SKM-1 treated with dmso at 0.1 percent for 144 hours (cell line): ENCODE data around the gene NPAS2.

ENCODE experiments used
- DNase-seq: peaks from one replicate; lab custom pipeline; 2025; ENCODE audit not compliant: unreplicated experiment; lab: John Stamatoyannopoulos, UW

Gene NPAS2

GRCh38 chr2:100820523-100821254 is 750 bp downstream of the NPAS2 start:
- DNase-seq, result no peak

DNA sequence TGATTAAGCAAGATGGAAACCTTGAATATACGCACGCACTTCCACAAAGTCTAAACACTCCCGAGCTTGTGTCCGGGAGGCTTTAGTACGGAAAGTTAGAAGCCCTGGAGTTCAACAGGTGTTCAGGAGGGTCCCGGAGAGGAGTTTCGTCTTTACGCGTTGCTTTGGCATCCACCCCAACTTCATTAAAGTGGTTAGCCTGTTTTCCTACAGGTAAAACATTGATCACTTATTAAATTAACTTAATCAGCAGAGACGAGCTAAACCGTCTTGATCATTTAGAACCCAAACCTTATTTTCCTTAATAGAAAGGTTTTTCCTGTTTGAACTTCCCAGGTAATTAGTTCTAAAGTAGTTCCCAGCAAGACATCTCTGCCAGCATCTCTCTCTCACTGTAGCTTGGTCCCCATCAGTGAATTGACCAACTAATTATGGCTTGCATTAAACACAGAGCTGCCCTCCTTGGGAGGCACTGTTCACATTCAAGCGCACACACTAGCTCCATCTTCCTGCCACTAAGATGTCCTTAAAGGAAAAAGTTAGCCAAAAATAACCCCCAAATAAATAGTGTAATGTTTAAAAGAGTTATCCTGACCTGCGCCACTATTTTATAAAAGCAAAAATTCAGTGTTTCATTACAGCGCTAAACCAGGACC is 1.4 kb downstream of the NPAS2 start:
- no peak for DNase-seq

DNA sequence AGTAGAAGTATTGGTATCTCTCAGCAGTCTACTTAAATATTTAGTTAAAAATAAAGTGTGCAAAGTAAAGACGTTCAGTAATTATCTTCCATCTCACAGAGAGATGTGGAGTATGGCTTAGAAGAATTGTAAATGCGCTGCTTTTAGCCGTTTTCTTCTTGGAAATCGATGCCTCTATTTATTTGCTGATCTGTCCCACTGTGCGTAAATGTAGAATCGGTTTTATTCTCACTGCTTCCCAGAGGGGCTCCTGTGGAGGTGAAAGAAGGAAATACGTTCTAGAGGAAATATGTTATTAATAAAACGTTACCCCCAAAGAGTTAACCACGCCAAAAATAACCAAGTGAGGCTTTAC is 1.9 kb downstream of the NPAS2 start:
- DNase-seq, result no peak

- DNase-seq, result no peak
Observed at GRCh38 chr2:100822587-100823248, 2.8 kb downstream of the NPAS2 start.

DNA sequence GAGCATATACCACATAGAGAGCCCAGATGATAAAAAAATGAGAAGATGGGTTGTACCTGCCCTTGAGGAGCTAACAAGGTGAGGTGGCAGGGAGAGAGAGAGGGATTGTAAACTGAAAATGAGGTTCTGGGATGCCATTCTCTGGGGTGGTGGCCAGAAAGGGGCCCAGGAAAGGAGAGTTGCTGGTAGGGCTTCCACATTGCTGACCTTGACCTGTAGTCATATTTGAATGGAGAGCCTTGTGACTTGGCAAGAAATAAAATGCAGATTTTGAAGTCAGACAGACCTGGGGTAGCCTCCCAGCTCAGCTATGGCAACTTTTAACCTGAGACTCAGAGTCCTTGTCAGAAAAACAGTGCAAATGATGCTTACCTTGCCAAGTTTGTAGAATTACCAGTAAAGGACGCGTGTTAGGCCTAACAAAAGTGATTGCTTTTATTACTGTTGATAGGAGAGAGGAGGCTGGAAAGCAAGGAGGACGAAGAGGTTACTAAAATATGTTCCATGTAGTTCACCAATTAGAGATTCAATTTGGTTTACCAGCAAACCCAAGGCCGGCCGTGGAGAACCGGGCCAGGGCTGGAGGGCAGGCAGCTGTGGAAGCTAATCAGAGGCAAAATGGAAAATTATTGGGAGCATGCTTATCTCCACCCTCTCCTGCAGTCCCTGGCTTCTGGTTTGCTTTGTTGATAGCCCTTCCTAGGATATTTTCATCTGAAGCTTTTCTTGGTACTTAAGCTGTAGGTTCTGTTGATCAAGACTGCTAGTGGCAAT is 3.9 kb downstream of the NPAS2 start:
- no peak for DNase-seq

DNA sequence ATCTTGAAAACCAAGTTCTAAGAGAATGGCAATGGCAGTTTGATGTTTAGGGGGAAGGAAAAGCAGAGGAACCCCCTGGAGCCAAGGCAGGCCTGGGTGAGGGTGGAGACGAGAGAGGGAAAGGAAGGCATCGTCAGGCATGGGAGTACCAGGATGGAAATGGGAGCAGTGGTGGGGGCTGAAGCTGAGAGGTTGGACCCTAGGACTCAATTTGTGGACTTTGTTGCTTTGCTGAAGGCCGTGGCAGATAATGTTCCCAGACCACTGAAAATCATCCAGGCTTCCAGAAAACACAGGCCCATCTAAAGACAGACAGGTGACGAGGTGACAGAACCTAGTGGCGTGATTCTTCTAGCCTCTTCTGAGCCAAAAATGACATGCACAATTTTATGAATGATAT is 4.9 kb downstream of the NPAS2 start:
- no peak for DNase-seq

- no peak for DNase-seq
Observed at GRCh38 chr2:100826494-100826893, 6.6 kb downstream of the NPAS2 start.

- DNase-seq, result no peak
Observed at GRCh38 chr2:100831158-100831750, 11.3 kb downstream of the NPAS2 start.

- no peak for DNase-seq
Observed at GRCh38 chr2:100831831-100832230, 11.9 kb downstream of the NPAS2 start.

- DNase-seq, result no peak
Observed at GRCh38 chr2:100832885-100833284, 12.9 kb downstream of the NPAS2 start.

GRCh38 chr2:100833331-100833730 is 13.4 kb downstream of the NPAS2 start:
- no peak for DNase-seq

GRCh38 chr2:100834221-100834620 is 14.3 kb downstream of the NPAS2 start:
- no peak for DNase-seq

DNA sequence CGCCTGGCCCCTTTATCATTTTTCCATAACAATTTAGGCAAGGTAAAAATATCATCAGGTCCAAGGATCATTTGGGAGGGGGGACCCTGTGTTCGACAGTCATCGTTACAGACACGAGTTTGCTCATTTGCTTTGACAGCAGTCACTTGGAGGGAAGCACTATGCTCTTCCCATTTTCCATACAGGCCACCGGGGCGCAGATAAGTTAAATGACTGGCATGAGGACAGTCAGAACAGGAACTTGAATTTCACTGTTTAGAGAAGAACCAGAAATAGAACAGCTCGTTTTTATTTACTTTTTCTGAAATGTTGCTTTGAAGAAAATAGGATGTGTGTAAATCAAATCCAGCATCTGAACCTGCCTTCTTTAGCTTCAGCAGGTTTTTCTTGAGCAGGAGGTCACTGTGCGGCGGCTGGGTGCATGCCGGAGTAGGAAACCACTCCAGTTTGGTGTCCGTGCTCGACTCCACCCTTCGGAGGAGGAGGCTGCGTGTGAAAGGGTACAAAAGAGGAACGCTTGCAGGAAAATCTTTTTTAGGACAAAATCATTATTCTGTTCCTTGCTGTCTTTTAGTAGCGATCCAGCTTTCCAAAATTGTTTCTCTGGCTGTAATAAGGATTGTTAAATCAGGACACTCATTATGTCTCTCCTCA is 15.2 kb downstream of the NPAS2 start:
- DNase-seq, result no peak

DNA sequence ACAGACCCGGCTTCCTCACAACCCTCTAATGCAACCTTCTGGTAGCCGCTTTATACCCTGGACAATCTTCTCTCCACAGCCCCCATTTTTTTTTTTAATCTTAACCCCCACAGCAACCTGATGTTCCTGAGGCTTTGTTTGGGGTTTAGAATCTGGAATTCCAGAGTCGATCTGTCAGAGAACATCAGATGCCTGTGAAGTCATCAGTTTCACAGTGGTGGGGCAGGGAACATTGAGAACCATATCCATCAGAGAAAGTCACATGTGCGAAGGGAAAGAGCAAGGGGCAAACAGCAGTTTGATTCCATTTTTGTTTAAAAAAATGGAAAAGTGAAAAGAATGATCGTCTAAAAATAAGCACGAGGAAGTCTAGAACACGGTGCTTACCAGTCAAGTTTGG is 20.6 kb downstream of the NPAS2 start:
- no peak for DNase-seq

- no peak for DNase-seq
Observed at GRCh38 chr2:100842241-100842922, 22.4 kb downstream of the NPAS2 start.

DNA sequence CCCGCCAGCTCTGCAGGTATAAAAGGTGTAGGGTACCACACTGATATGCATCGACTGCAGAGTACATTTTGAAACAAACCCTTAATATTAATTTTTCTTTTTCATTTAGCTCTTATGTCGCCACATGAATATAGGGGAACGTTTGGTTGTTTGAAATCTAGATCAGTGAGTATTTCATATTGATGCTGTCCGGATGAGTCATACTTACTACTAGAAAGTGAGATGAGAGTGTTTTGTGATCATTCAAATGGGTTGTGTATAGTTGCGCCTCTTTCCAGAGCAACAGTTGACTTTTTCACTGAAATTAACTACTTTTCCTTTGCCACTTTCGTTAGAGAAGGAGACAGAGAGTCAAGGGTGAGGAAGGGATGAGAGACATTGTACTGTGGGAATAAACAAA is 24.6 kb downstream of the NPAS2 start:
- no peak for DNase-seq

DNA sequence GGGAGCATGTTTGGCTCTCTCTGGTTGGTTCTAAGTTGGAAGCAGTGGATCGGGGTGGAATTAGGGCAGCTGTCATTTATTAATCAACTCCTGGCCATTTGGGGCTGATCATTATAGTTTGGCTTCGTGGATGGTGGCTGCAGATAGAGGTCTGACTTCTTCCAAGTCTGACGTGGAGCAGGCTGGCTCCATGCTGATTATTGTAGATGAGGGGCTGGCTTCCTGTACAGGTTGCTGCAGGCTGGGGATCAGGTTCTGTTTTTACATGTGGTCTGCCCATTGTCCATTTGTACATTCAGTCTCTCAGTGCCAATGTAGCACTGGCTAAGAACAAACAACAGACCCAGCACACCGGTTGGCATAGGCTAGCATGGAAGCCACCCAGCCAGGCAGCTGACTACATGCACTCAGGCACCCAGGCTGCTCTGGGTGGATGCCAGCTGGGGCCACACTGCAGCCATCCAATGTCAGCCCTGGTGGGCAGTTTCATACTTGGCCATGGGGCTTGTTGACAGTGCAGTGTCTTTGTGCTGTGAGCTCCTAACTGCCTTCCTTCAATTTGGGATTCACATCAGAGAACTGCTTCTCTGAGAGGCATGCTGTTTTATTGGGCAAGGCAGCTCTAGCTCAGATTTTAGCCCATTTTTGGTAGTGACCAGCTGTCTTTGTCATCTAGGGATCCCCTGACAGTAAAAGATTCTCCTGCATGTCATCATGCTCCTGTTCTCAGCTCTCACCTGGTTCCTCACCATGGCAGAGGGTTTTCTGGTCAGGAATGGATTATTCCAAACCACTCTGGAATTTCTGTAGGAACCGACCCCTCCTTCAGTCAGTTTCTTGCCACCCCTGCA is 25.4 kb downstream of the NPAS2 start:
- DNase-seq, result no peak

DNA sequence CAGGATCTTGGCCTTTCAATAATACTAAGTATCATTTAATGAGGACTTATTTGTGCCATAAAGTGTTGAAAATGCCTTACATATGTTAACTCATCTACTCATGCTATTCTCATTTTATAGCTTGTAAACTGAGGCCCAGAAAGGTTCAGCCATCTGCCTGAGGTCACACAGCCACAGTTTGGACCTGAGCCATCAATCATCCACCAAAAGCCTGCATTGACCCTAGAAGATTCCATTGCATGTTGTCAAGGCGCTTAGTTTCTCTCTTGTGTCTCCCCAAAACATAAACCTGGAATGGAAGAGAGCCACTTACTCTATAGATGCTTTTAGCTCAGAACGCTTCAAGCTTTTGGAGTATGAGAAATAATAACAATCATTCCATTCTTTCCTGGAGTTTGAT is 26.8 kb downstream of the NPAS2 start:
- DNase-seq, result no peak

GRCh38 chr2:100852447-100852846 is 32.5 kb downstream of the NPAS2 start:
- DNase-seq, result no peak
